Stimulated activated CD8-positive, alpha-beta memory T cell treated with anti-CD3 and anti-CD28 coated beads, Interleukin-2, amount 100 ng/mL, for 1 hour (primary cell): ENCODE results near the gene MAEA.

Experiments used
- DNase-seq, 2 donors: peaks; one replicate each; pipeline ENCODE4 v3.0.0-alpha.2; 2020; ENCODE audit warnings: low read depth in 2 of 2

The MAEA gene

DNA sequence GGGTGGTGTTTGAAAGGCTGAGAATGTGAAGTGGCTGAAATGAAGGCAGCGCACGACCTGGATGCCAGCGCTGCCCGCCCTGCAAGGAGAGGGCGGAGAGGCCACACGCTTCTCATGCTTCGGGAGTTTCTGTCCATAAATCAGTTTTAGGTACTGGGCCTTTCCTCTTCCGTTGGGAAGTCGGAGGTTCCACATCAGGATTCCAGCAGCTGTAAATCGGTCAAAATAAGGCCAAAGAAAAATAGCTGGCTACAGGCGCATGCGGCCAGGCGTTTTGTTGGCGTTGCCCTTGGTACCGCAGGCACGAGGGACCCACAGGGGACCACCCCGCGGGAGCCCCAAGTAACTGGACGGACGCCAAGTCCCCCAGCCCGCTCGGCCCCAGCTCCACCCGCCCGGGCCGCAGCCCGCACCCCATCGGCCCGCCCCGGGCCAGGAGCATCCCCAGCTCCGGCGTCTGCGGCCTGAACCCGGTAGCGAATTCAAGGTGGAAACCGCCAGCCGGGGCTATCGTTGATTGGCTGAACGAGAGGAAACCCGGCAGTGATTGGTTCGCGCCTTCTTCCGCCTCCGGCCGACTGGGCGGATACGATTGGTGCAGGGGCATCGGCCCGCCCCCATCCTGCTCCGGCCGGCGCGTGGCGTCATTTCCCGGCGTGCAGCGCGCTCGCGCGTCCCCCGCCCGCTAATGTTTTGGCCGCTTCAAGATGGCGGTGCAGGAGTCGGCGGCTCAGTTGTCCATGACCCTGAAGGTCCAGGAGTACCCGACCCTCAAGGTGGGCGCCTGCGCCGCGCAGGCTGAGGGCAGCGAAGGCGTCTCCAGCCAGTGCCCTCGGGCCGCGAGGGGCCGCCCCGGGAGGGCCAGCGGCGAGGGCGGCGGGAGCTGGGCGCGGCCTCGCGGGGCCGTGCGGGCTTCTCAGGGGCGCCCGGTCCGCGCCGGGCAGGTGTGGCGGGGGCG lies at the start of gene MAEA:
Gene MAEA (plus strand): TSS at position 685 of the 958 bp plus-strand sequence. CDS start 23 bp downstream, at position 708.
- peak; percentile 93 to 94 for DNase-seq

DNA sequence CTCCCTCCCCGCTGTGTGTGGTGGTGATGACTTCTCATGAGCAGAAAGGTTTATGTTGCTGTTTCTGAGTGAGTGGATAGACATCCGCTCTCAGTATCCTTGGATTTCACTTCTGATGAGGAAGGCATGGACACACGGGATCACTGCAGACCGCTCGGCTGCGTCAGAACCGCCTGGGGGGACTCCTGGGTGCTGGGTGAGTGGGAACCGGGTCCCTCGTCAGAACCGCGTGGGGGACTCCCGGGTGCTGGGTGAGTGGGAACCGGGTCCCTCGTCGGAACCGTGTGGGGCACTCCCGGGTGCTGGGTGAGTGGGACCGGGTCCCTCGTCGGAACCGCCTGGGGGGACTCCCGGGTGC lies 49.8 kb upstream of the MAEA start:
- no peak for DNase-seq

DNA sequence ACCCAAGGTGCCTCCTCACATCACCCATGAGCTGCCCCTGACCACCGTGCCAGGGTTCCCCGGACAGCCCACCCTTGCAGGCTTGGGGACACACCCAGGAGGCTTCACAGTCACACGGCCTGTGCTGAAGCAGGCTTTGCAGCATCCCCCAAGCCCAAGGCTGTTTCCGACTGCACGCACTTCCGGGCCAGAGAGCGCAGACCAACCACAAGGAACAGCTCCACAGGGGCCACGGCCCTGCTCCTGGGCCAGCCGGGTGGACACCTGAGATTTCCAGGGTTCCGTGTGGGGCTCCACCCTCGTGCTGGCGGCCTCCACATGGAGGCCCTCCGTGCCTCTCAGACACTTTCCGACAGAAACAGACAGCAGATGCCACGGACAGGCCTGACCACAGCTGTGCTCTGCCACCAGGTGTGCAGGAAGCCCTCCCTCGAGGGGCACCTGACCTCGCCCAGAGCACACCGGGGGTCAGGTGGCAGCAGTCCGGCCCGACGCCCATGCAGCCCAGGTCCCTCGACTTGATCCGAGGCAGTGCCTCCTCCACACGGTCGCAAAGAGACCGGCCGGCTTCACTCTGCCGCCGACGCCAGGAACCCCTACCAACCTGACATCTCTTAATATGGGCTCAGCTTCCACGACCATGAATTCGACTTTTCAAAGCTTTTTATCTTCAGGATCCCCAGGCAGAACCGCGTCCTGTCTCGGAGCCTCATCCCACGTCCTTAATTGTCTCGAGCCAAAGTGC lies 48.8 kb upstream of the MAEA start:
- DNase-seq, result no peak

DNA sequence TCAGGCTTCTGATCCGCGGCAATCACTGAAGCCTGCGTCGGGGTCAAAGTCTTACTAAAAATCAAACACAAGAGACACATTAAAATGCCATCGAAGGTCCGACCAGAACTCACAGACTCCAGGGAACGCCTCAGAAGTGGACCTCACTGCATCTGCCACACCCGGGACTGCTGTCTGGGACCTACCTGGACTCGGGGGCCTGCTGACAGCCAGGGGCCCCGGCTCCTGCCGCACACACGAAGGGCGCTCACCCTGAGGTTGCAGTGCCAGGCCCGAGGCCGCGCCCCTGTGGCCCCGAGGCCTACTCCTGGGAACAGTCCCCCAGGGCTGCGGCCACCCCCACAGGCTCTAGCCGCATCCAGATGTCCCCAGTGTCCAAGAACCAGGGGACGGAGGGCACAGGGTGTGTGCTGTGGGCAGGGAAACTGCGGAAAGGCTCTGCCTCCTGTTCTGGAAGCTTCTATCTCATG lies 48.2 kb upstream of the MAEA start:
- no peak for DNase-seq

DNA sequence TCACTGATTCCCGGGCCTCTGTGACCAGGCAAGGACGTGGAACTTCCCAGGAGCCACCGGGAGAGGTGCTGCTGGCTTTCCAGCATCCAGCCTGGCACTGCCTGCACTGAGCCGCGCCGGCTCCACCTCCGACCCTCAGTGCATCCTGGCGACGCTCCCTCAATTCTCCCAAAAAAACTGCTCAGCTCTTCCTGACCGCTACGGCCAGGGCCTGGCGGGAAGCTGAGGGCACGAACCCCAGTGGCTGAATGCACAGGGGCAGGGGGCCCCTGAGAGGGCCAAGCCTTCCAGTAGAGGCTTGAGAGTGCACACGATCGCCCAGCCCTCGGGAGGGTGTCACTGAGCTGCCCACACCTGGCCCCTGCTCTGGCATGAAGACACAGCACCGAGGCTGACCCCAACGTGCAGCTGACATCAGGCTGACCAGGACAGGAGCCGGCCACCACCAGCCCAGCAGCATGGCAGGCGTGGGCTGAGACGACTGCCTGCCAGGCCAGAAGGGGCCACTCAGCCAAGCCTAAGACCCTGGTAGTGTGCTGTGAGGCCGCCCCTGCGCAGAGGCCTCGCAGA lies 47.7 kb upstream of the MAEA start:
- no peak for DNase-seq

DNA sequence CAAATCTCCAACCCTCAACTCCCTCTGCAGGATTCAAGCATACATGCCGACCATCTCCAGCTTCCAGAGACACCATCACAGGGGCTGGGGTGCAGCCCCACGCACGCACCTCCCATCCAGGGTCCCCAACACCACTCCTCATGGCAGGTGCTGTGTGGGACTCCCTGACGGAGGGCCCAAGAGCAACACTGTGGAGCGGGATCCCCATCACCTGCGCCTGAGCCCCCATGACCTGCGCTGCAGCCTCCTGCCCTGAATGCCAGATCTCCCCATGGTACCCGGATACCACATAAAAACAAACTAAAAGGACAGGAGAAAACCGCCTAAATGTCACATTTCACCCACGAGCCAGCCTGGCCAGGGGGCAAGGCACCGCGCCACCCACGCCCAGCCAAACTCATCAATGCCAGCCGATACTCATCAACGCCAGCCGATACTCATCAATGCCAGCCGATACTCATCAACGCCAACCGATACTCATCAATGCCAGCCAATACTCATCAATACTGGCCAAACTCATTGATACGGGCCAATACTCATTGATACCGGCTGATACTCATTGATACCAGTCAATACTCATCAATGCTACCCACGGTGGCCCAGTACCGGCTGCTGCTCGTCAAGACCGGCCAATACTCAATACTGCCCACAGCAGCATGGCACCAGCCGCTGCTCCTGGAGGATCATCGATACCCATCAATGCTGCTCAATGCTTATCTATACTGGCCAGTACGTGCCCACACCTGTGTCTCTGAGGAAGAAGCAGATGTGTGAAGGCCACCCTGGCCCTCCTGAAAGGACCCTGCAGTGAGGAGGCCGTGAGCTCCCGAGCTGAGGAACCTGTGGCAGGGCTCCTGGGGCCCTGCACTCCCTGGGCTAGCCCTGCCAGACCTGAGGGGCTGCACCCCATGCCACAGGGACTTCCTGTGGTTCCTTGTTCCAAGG lies 46.9 kb upstream of the MAEA start:
- DNase-seq, result no peak

DNA sequence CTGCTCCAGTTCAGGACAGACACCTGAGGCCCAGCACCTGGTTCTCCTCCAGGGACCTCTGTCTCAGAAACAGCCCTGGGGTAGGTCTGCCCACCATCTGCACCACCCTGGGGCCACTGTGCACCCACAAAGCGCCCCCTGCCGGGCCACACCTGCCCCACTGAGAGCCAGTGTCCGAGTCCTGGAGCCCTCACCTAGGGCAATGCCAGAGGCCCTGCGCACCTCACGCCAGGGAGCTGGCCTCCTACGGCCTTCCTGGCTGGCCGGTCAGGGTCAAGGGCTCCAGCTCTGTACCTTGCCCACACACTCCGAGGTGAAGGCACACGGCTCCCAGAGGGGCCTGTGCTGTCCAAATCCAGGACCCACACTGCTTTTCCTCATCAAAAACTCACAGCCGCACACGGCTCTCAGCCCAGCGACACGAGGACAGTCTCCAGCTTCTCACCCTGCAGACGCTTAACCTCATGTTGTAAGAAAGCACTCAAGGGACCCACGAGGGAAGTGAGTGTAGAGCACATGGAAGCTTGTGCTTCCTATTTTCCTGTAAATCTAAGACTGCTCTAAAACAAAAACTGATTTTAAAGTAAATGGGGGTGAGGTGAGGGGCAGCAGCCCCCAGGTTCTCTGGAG lies 46.1 kb upstream of the MAEA start:
- no peak for DNase-seq

DNA sequence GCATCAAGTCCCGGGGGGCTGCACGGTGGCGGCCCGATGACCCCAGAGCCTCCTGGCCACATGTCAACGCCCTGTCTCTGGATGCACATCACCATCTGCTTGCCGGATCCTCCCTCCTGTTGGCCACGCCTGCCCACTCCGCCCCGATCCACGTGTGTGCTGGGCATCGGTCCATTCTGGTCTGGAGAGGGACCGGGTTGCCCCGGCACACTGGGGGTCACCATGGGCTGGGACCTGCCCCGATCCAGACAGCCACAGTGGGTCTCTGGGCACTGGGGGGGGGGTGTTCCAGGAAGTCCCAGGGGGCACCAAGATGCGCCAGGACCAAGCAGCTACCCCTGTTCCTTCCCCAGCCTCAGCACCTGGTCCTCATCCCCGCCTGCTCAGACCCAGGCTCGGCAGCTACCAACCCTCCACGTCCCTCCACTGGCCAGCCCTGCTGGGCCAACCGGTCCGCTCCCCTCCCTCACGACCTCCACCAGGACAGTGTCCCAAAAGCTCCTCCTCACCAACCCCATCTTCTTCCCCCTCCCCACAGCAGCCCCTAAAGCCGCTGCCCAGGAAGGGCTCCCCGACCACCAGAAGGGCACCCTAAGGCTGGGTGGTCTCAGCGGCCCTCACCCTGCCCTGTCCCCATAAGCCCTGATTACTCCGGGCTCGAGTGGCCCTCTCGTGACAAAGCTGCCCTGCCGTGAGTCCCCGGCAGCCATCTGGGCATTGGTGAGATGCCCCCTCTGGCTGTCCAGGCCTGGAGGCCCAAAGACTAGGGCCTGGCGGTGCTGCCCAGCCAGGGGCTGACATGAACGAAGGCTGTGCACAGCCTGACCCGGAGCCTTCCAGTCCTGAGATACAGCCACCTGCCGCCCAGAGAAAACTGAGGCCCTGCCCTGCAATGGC lies 45.4 kb upstream of the MAEA start:
- DNase-seq, result no peak

DNA sequence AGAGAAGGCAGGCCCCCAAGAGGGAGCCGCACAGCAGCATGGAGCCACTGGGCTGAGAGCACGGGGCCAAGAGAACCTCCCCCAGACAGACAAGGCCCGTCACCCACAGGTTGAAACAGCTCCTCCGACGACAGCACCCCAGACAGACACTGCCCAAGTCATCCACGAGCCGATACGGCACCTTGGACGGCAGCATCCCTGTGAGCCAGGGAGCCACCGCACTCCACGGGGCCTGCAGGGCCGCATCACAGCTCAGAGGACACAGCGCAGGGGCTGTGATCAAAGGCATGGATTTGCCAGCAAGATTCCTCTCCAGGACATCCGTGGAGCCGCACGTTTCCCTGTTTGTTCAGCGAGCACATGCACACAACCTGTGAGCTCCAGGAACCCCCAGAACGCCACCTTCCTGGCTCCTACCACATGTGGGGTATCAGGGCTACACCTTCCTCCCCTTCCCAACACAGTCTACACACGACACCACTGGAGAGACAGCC lies 44.7 kb upstream of the MAEA start:
- DNase-seq, result no peak

DNA sequence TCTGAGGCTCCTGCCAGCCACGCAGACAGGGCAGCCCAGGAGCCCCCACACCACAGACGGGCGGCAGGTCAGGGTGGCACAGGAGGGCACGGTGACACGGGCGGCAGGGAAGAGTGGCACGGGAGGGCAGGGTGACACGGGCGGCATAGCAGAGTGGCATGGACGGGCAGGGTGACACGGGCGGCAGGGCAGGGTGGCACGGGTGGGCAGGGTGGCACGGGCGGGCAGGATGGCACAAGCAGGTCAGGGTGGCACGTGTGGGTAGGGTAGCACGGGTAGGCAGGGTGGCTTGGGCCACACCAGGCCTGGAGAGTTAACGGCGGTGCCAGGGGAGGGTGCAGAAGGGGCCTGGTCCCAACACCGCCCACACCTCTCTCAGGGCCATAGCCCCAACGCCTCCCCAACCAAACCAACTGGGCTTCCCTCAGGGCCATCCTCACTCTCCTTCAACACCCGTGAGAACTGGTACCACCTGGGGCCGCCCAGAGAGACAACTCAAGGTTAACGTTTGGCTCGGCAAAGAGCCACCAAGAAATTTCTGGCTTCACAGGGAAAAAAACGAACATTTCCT lies 44.1 kb upstream of the MAEA start:
- no peak for DNase-seq

DNA sequence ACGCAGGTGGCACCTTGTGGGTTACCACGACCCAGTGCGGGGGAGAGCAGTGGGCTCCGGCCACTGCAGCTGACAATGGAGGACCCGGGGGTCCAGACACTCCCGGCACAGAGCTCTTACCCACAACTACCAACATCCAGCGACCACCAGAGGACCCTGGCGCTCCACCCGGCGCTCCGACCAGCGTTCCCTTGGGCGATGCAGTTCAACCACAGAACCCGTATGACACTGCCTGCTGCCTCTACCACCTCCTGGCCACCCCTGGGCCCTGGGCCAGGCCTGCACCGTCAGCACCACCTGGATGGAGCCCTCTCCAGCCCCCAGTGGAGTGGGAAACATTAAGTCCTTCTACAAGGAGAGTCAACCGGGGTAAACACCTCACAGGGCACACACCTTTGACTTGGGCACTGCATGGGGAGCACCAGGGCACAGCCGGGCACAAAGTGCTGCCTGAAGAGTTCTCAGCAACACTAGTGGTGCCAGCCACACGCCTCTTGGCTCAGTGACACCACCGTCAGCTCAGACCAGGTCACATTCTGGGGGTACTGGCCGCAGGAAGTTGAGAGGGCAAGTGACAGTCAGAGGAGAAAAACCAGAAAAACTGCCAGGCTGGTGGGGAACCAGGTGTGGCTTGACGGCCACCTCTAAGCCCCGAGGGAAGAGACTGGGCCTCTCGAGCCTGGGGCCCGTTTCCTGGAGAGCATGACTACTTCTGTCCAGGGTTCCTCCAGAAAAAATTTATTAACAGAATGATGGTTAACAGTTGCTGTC lies 43.4 kb upstream of the MAEA start:
- no peak for DNase-seq

DNA sequence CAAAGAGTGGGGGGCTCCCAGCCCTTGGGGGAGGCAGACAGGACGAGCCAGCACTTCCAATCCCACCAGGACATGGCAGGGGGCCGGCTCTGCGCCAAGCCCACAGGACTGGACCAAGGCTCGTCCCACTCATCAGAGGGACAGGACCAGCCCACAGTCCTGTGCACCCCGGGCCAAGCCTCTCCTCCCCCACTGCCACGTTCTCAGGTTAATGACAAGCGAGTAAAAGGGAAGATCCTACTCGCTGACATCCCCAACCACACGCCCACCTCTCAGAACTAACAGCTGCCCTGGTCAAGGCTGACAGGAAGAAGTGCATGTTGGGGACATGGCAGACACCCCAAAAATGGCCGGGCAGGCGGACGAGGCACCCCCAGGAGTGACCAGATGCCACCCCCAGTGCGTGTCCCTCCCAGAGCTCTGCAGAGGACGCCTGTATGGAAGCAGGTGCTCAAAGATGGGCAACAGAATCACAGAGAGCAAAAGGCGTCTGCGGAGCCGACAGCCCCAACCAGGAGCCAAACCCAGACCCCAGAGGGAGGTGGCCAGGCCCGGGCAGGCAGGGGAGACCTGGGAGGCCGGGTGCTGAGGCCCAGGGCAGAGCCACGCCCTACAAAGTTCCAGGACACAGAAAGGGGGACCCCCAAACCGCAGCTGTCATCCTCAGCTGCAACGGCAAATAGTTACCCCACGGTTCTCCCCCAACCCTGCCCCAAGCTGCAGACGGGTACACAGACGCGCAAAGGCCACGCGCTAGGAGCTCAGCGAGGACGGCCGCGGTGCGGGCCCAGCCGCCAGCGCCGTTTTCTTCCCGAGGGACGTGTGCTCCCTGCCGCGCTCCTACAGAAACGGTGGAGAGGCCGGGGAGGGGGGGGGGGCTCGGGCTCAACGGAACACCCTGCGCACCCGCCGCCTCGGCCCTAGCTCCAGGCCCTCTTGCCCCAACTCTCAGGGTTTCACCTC lies 42.5 kb upstream of the MAEA start:
- no peak for DNase-seq

DNA sequence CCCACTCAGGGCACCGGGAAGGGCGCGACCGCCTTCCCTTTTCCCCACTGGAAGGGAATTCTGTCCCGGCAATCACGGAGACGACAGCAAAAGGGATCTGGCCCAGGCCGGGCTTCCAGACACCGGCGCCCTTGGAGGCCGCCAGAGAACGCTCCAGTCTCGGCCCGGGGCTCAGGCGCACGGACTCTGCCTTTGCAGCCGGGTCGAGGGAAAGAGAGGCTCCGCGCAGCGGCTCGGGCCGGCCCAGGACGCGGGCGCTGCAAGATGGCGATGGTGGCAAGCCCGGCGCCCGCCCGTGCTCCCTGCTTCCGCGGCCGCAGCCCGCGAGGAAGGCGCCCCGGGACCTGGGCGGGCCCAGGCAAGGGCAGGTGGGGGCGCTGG lies 41.8 kb upstream of the MAEA start:
- DNase-seq, result no peak

DNA sequence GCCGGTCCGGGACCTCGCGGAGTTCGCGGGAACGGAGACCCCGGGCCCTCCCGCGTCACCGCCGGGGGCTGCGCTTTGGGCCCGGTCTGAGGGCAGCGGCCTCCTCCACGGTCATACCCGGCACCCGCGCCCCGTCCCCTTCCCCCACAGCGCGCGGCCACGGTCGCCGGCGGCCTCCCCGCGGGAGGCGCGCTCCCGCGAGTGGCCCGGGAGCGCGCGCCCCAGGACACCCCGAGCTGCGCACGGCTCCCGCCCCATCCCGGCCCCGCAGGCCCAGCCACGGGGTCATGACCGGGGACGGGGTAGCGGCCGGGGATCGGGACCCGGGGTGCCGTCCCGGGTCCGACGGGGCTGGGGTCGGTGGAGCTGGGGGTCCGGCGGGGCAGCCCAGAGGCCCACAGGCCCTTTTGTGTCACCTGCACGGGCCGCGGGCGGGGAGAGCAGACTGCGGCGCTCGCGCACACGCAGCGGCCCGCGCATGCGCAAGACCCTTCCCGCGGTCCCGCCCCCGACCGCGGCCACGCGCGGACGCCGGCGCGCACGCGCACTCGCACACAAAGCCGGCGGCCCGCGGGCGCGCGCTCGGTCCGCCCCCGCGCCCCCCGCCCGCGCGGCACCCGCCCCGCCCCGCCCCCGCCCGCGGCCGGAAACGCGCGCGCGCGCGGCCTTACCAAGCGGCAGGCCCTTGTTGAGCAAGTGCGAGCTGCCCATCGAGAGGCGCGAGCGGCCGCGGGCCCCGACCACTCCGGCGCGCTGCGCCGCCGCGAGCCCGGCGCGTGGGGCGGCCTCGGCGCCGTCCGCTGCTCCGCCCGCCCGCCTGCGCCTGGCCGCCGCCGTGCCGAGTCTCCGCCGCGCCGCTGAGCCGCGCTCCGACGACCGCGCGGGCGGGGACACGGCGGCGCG lies 41.2 kb upstream of the MAEA start, which contains the start of gene CTBP1:
Gene CTBP1 (minus strand): TSS at position 886 of the 903 bp plus-strand sequence. CDS start 7,799 bp downstream, outside the sequence.
- DNase-seq, result peak; percentile 61 to 72

DNA sequence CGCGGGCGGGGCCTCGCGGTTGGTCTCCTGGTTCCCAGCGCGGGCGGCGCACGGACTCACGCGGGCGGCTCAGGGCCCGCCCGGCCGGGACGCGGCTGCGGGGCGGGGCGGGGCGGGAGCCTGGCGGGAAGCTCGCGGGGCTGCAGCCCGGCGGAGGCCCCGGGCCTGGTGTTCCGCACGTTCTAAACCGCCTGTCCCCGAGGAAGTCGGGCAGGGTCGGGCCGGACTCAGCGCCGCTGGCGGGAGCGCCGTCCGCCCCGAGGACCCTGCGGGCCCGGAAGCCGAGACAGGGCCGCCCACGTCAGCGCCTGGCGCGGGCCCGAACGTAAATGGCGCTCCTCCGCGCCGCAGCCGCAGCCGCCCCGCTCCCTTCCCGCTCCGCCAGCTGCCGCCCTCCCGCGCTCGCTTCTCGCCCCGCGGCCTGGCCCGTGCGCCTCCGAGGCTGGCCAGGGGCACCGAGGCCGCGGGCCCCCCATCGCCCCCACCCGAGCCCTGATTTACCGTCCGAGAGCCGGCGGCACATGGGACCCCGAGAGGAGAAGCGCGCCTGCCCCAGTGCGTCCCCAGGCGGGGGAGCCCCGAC lies 40.5 kb upstream of the MAEA start:
- peak; percentile 62 to 76 for DNase-seq
